B cell (primary cell): ENCODE results near the gene FOXO3. TPM values are rescaled to one million over a fixed set of nuclear protein-coding genes. Genes with fewer than 3 reads are reported as not detected.

ENCODE experiments used
- ATAC-seq: fragments of 200-7000 bp; cut with Tn5 transposase; one replicate; pipeline ENCODE4 v1.10.0; 2021; ENCODE audit warnings: low read depth, mild to moderate bottlenecking, moderate number of reproducible peaks, moderate library complexity
- CTCF ChIA-PET: fragments of 350-600 bp; sonication (Branson Sonifier 250); formaldehyde crosslinking; loops from one replicate; lab custom pipeline; 2021; ENCODE audit warnings: antibody characterized with exemption, inconsistent platforms; lab: Charles Lee
- POLR2A ChIA-PET: fragments of 350-600 bp; sonication (Branson Sonifier 250); formaldehyde crosslinking; loops from one replicate; lab custom pipeline; 2021; ENCODE audit warnings: antibody characterized with exemption; lab: Charles Lee
- DNase-seq: peaks from one replicate; pipeline ENCODE4 v3.0.0; 2013
- H2AFZ ChIP-seq: 2 replicates; pipeline ENCODE4 v1.6.1; 2012; ENCODE audit warnings: mild to moderate bottlenecking, low read depth, low read length; ENCODE audit not compliant: insufficient read depth, poor library complexity, severe bottlenecking
- H3K27ac ChIP-seq, 2 donors: 1 replicate in 1 of 2; 2 replicates in 1 of 2; pipeline ENCODE4 v1.5.1; 2012 to 2013; ENCODE audit warnings: low read length in 2 of 2, mild to moderate bottlenecking in 2 of 2, moderate library complexity in 1 of 2
- H3K27me3 ChIP-seq, 4 experiments: fragments of 200-600 bp in 1 of 4; sonication (generic) in 1 of 4; replicated peaks in 1 of 4; 1 replicate in 2 of 4; 2 replicates in 2 of 4; pipeline versions ENCODE4 v1.6.1 to v1.7.0; 2013 to 2016; ENCODE audit warnings: low read length in 3 of 4, mild to moderate bottlenecking in 2 of 4, mixed read lengths in 1 of 4, moderate library complexity in 1 of 4; ENCODE audit not compliant: insufficient read depth in 4 of 4, control insufficient read depth in 3 of 4; ENCODE audit errors: control extremely low read depth in 1 of 4
- H3K36me3 ChIP-seq, 2 experiments: replicated peaks in 1 of 2; 1 replicate in 1 of 2; 2 replicates in 1 of 2; pipeline versions ENCODE4 v1.6.1 to v1.7.1; 2013; ENCODE audit warnings: low read length in 1 of 2; ENCODE audit not compliant: insufficient read depth in 2 of 2, control insufficient read depth in 1 of 2; ENCODE audit errors: control extremely low read depth in 1 of 2, extremely low read depth in 1 of 2
- H3K4me1 ChIP-seq, 2 donors: fragments of 200-600 bp in 1 of 2; sonication (generic) in 1 of 2; 1 replicate in 1 of 2; 2 replicates in 1 of 2; pipeline versions ENCODE4 v1.5.1 to v1.6.1; 2013 to 2017; ENCODE audit warnings: low read length in 2 of 2; ENCODE audit not compliant: control insufficient read depth in 2 of 2, insufficient read depth in 2 of 2
- H3K4me2 ChIP-seq: replicated peaks from 2 replicates; pipeline ENCODE3; 2012; ENCODE audit warnings: mild to moderate bottlenecking, low read depth, low read length; ENCODE audit not compliant: poor library complexity, severe bottlenecking
- H3K4me3 ChIP-seq, 5 experiments: fragments of 200-600 bp in 1 of 5; sonication (generic) in 1 of 5; 1 replicate in 3 of 5; 2 replicates in 2 of 5; pipeline versions ENCODE4 v1.5.1 to v1.7.0; 2011 to 2016; ENCODE audit warnings: low read length in 4 of 5, mild to moderate bottlenecking in 4 of 5, low read depth in 2 of 5, control low read depth in 1 of 5, moderate library complexity in 1 of 5; ENCODE audit not compliant: insufficient read depth in 1 of 5; ENCODE audit errors: control extremely low read depth in 1 of 5, extremely low read depth in 1 of 5
- H3K79me2 ChIP-seq: fragments of 200-600 bp; sonication (generic); one replicate; pipeline ENCODE4 v1.6.0; 2016; ENCODE audit warnings: low read length; ENCODE audit not compliant: control insufficient read depth, insufficient read depth
- H3K9ac ChIP-seq: fragments of 200-600 bp; sonication (generic); 2 replicates; pipeline ENCODE4 v1.6.1; 2017; ENCODE audit warnings: mild to moderate bottlenecking, low read length, moderate library complexity
- H3K9me3 ChIP-seq, 3 donors: one replicate each; pipeline versions ENCODE4 v1.6.1 to v1.7.1; 2013; ENCODE audit warnings: low read length in 2 of 3; ENCODE audit not compliant: control insufficient read depth in 2 of 3, insufficient read depth in 1 of 3; ENCODE audit errors: control extremely low read depth in 1 of 3
- H4K20me1 ChIP-seq: 2 replicates; pipeline ENCODE4 v1.6.0; 2012; ENCODE audit warnings: mild to moderate bottlenecking, low read length; ENCODE audit not compliant: insufficient read depth, control insufficient read depth, poor library complexity, severe bottlenecking
- H3K27ac Mint-ChIP-seq: one replicate; pipeline ENCODE4 v1.8.0; 2021; ENCODE audit warnings: mixed read lengths
- H3K27me3 Mint-ChIP-seq: one replicate; pipeline ENCODE4 v1.8.0; 2021; ENCODE audit warnings: mixed read lengths
- H3K4me1 Mint-ChIP-seq: one replicate; pipeline ENCODE4 v1.8.0; 2021; ENCODE audit warnings: mixed read lengths
- H3K4me3 Mint-ChIP-seq: one replicate; pipeline ENCODE4 v1.8.0; 2021; ENCODE audit warnings: mixed read lengths
- H3K9me3 Mint-ChIP-seq: one replicate; pipeline ENCODE4 v1.8.0; 2022; ENCODE audit warnings: mixed read lengths; ENCODE audit not compliant: insufficient read depth
- CTCF ChIP-seq: fragments of 200-600 bp; IDR thresholded peaks from one replicate; pipeline ENCODE4 v1.8.0; 2022; ENCODE audit warnings: antibody characterized with exemption, mild to moderate bottlenecking
- EZH2 ChIP-seq: IDR thresholded peaks from 2 replicates; pipeline ENCODE4 v1.6.1; 2012; ENCODE audit warnings: borderline replicate concordance, low read depth, mild to moderate bottlenecking, moderate library complexity, low read length; ENCODE audit not compliant: insufficient read depth, poor library complexity, severe bottlenecking
- WGBS: methylation state at CpG from one replicate; pipeline ENCODE4 v1.1.5; 2013; ENCODE audit warnings: missing lambda C conversion rate; ENCODE audit not compliant: insufficient coverage; 5-methylcytosine and 5-hydroxymethylcytosine counted together
- intact Hi-C: fragments of 100-400 bp; cut with micrococcal nuclease; formaldehyde crosslinking; loops from one replicate; pipeline ENCODE4 v1.10.0; 2022
- polyA plus RNA-seq: library from polyadenylated mRNA; depleted of rRNA; stranded (reverse); fragments of >200 nt; gene quantifications from 2 replicates; pipeline ENCODE4 v1.2.3, GENCODE V29; 2012
- total RNA-seq, 2 donors: library from RNA; stranded (reverse); fragments of 120-200 nt in 1 of 2; gene quantifications; 1 replicate in 1 of 2; 2 replicates in 1 of 2; pipeline versions ENCODE4 v1.2.3 to v1.2.4, GENCODE V29; 2013 to 2022

FOXO3 gene
- total and polyA plus RNA-seq, 2 donors (not counting 1 experiment from before 2014, with no cell fraction given) = 6.0 to 16.9 TPM

DNA sequence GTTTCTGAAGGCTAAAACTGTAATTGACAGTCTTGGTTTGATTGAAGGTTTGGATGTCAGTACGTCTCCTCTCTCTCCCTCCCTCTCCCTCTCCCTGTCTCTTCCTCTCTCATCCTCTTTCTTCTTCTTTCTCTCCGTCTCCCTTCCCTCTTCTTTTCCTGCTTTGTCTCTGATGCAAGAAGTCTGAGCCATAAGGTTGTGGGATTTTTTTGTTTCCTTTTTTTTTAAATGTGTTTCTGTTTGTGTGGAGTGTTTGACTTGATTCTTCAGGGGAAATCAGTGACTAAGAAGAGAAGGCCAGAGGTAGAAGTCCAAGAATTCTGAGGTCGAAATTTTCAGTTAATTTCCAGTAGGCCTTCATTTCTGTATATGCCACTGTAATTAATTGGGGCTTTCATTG lies 111.9 kb downstream of the FOXO3 start:
- Mint-ChIP-seq H3K9me3 (no peaks in the 10 kb centered on the region), H3K27me3 (no peaks in the 10 kb centered on the region), H3K4me3 (no peak overlapping the region), H3K27ac (no peak overlapping the region), H3K4me1 (peaks cover 16% of the 10 kb centered on the region)
- CTCF ChIA-PET = no interaction called here
- H3K4me1 ChIP-seq = peaks cover 0 to 3% of the 10 kb centered on the region in 2 donors
- POLR2A ChIA-PET = no interaction called here
- no peak overlapping the region for H3K27ac ChIP-seq
- no peak overlapping the region for H3K9ac ChIP-seq
- DNase-seq (no peak), ATAC-seq (no peak)
- intact Hi-C loops = no loop called here
- peaks cover 14% of the 10 kb centered on the region for H3K79me2 ChIP-seq
- no peak overlapping the region for H3K4me2 ChIP-seq
- 43% methylated on average over 1 of the region's 3 CpGs for WGBS
- H3K27me3 ChIP-seq = no peaks in the 10 kb centered on the region
- no peak for TF ChIP-seq CTCF
- no peak for TF ChIP-seq EZH2
- no peak overlapping the region for H2AFZ ChIP-seq
- H3K9me3 ChIP-seq = no peaks in the 10 kb centered on the region
- peaks cover 16% of the 10 kb centered on the region for H4K20me1 ChIP-seq
- H3K4me3 ChIP-seq = no peak overlapping the region
- H3K36me3 ChIP-seq = peaks cover 0 to 7% of the 10 kb centered on the region in 2 experiments

GRCh38 chr6:108673153-108673552 lies 112.4 kb downstream of the FOXO3 start:
- Histone ChIP-seq H3K27ac (no peak overlapping the region), H3K4me1 (peaks cover 0 to 3% of the 10 kb centered on the region in 2 donors), H3K4me2 (no peak overlapping the region), H4K20me1 (peaks cover 11% of the 10 kb centered on the region), H3K9me3 (no peaks in the 10 kb centered on the region), H3K27me3 (no peaks in the 10 kb centered on the region), H3K79me2 (peaks cover 14% of the 10 kb centered on the region), H3K4me3 (no peak overlapping the region), H3K36me3 (peaks cover 0 to 4% of the 10 kb centered on the region in 2 experiments), H3K9ac (no peak overlapping the region), H2AFZ (no peak overlapping the region)
- Mint-ChIP-seq H3K9me3 (no peaks in the 10 kb centered on the region), H3K4me1 (peaks cover 16% of the 10 kb centered on the region), H3K27me3 (no peaks in the 10 kb centered on the region), H3K27ac (no peak overlapping the region), H3K4me3 (no peak overlapping the region)
- ChIA-PET POLR2A (no interaction called here), CTCF (no interaction called here)
- no peak for ATAC-seq
- no peak for DNase-seq
- intact Hi-C loops = no loop called here
- no peak for TF ChIP-seq CTCF
- TF ChIP-seq EZH2 = no peak
- WGBS = 85% methylated on average over 6 of the region's 6 CpGs
